Mesendoderm (in vitro differentiated cells): ENCODE data around the gene PIF1.

Experiments
- DNase-seq: peaks from one replicate; pipeline ENCODE4 v3.0.0; 2013
- H2AK5ac ChIP-seq: 2 replicates; pipeline ENCODE4 v1.6.1; 2013; ENCODE audit warnings: low read length, inconsistent platforms
- H2BK120ac ChIP-seq: 2 replicates; pipeline ENCODE4 v1.6.1; 2013; ENCODE audit warnings: low read depth, mild to moderate bottlenecking, low read length, moderate library complexity, mixed read lengths
- H2BK15ac ChIP-seq: replicated peaks from 2 replicates; pipeline ENCODE4 v1.6.1; 2013; ENCODE audit warnings: low read depth, mild to moderate bottlenecking, moderate library complexity
- H2BK5ac ChIP-seq: 2 replicates; pipeline ENCODE4 v1.6.1; 2013; ENCODE audit warnings: low read length, inconsistent platforms
- H3K18ac ChIP-seq: 2 replicates; pipeline ENCODE4 v1.6.1; 2013; ENCODE audit warnings: mild to moderate bottlenecking, low read length, mixed read lengths
- H3K23ac ChIP-seq: one replicate; pipeline ENCODE4 v1.6.1; 2013; ENCODE audit warnings: low read length
- H3K27ac ChIP-seq: 2 replicates; pipeline ENCODE4 v1.5.1; 2013; ENCODE audit warnings: low read depth, mild to moderate bottlenecking, inconsistent platforms, low read length, moderate library complexity
- H3K27me3 ChIP-seq: 2 replicates; pipeline ENCODE4 v1.6.1; 2013; ENCODE audit warnings: low read length, control low read depth, mild to moderate bottlenecking, inconsistent platforms; ENCODE audit not compliant: insufficient read depth, poor library complexity
- H3K36me3 ChIP-seq: 2 replicates; pipeline ENCODE4 v1.6.1; 2013; ENCODE audit warnings: low read length, inconsistent platforms; ENCODE audit not compliant: control insufficient read depth, insufficient read depth
- H3K4ac ChIP-seq: one replicate; pipeline ENCODE4 v1.6.1; 2013; ENCODE audit warnings: low read depth, mild to moderate bottlenecking, low read length, moderate library complexity
- H3K4me1 ChIP-seq: 2 replicates; pipeline ENCODE4 v1.6.1; 2013; ENCODE audit warnings: low read depth, low read length, inconsistent platforms; ENCODE audit not compliant: control insufficient read depth
- H3K4me2 ChIP-seq: 2 replicates; pipeline ENCODE4 v1.6.1; 2013; ENCODE audit warnings: low read length
- H3K4me3 ChIP-seq: 2 replicates; pipeline ENCODE4 v1.5.1; 2013; ENCODE audit warnings: mild to moderate bottlenecking, low read length
- H3K56ac ChIP-seq: one replicate; pipeline ENCODE4 v1.6.1; 2013; ENCODE audit warnings: low read length
- H3K79me1 ChIP-seq: 2 replicates; pipeline ENCODE4 v1.6.1; 2013; ENCODE audit warnings: low read length, inconsistent platforms
- H3K79me2 ChIP-seq: 2 replicates; pipeline ENCODE4 v1.6.1; 2013; ENCODE audit warnings: mild to moderate bottlenecking, low read length; ENCODE audit not compliant: control insufficient read depth, insufficient read depth
- H3K9ac ChIP-seq: 2 replicates; pipeline ENCODE4 v1.6.1; 2013; ENCODE audit warnings: low read length, inconsistent platforms
- H4K5ac ChIP-seq: one replicate; pipeline ENCODE4 v1.6.1; 2013; ENCODE audit warnings: low read length
- H4K8ac ChIP-seq: one replicate; pipeline ENCODE4 v1.6.1; 2013; ENCODE audit warnings: low read depth, mild to moderate bottlenecking, control low read depth, low read length, moderate library complexity
- WGBS: extraction: QIAGEN DNeasy Blood & Tissue Kit; methylation state at CpG from one replicate; pipeline ENCODE4 v1.1.7; 2013; ENCODE audit warnings: low lambda C conversion rate, missing lambda C conversion rate; ENCODE audit not compliant: insufficient coverage; ENCODE audit errors: extremely low coverage; 5-methylcytosine and 5-hydroxymethylcytosine counted together

The PIF1 gene

DNA sequence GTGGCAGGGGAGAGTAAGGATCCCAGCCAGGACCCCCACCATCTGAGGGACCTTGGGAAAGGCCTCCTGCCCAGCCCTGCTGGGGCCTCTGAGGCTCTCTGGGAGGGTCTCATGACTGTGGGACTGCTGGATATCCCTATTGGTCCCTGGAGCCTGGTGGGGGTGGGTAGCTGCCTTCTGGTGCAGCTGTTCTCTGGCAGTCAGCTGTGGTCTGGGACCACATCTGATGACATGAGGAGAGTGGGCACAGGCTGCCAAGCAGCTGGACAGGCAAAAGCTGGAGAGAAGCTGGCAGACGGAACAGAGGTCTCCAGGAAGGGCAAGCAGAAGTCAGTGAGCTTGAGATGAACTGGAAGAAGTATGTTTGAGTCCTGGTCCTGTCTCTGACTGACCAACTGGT is 38.6 kb upstream of the PIF1 start:
- Histone ChIP-seq H3K4me2 (no peak overlapping the region), H2BK120ac (no peak overlapping the region), H4K8ac (no peak overlapping the region), H3K79me1 (peaks cover 4% of the 10 kb centered on the region), H3K4ac (no peak overlapping the region), H3K18ac (no peak overlapping the region), H2BK15ac (no peak overlapping the region), H4K5ac (no peak overlapping the region), H3K9ac (no peak overlapping the region), H2AK5ac (no peak overlapping the region), H3K79me2 (no peaks in the 10 kb centered on the region), H3K27ac (no peak overlapping the region), H3K23ac (no peak overlapping the region), H3K27me3 (no peaks in the 10 kb centered on the region), H2BK5ac (no peak overlapping the region), H3K56ac (no peak overlapping the region), H3K4me3 (no peak overlapping the region), H3K36me3 (peaks cover 3% of the 10 kb centered on the region), H3K4me1 (peaks cover 9% of the 10 kb centered on the region)
- no CpG with 5 or more reads among the region's 1 CpG for WGBS
- DNase-seq = no peak

DNA sequence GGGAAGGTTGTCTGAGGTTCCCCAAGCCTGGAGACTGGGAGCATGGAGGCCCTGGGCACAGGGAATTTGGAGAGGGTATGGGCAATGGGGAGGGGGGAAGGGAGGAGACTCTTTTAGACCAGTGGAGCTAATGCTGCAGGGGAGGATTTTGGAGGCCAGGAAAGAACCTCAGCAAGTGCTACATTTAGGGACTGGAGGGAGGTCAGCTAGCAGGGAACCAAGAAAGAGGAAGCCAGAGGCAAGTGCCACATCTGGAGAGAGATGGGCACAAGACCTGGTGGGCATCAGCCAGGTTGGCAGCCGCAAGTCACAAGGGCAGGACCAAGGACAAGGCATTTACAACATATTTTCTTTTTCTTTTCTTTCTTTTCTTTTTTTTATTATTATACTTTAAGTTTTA is 37.0 kb upstream of the PIF1 start:
- no peak overlapping the region for H3K9ac ChIP-seq
- H4K8ac ChIP-seq = no peak overlapping the region
- no peak overlapping the region for H3K4me2 ChIP-seq
- H3K79me1 ChIP-seq = peaks cover 11% of the 10 kb centered on the region
- no CpG with 5 or more reads among the region's 1 CpG for WGBS
- H3K27ac ChIP-seq = no peak overlapping the region
- H3K79me2 ChIP-seq = peaks cover 10% of the 10 kb centered on the region
- H3K56ac ChIP-seq = peak overlapping the region; percentile 60
- H3K18ac ChIP-seq = no peak overlapping the region
- no peaks in the 10 kb centered on the region for H3K27me3 ChIP-seq
- peaks cover 9% of the 10 kb centered on the region for H3K4me1 ChIP-seq
- H2AK5ac ChIP-seq = no peak overlapping the region
- H4K5ac ChIP-seq = no peak overlapping the region
- DNase-seq = no peak
- H2BK15ac ChIP-seq = no peak overlapping the region
- H3K4ac ChIP-seq = no peak overlapping the region
- no peak overlapping the region for H3K23ac ChIP-seq
- no peak overlapping the region for H2BK120ac ChIP-seq
- no peak overlapping the region for H2BK5ac ChIP-seq
- no peak overlapping the region for H3K4me3 ChIP-seq
- H3K36me3 ChIP-seq = peaks cover 3% of the 10 kb centered on the region

DNA sequence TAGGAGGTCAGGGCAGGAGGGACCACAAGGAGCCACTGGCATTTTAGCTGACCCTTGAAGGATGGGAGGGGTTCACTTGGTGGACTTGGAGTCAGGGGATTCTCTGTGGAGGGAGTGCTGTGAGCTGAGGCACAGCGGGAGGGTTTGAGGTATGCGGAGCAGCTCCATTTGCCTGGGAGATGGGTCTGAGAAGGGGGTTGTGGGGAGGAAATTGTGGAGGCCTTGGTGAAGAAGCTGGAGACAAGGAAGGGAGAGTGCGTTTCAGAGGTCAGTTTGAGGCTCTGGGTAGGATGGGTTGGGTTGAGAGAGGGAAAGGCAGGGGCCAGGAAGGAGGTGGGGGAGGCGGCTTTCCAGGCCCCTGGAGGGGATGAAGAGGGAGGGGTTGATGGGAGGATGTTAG is 36.5 kb upstream of the PIF1 start:
- WGBS = no CpG with 5 or more reads among the region's 4 CpGs
- Histone ChIP-seq H3K4me1 (peaks cover 10% of the 10 kb centered on the region), H2BK120ac (no peak overlapping the region), H3K18ac (no peak overlapping the region), H2BK5ac (no peak overlapping the region), H3K4me2 (no peak overlapping the region), H2AK5ac (no peak overlapping the region), H4K5ac (no peak overlapping the region), H3K36me3 (peaks cover 3% of the 10 kb centered on the region), H3K4me3 (no peak overlapping the region), H3K27ac (no peak overlapping the region), H3K9ac (no peak overlapping the region), H3K27me3 (no peaks in the 10 kb centered on the region), H3K79me2 (peaks cover 11% of the 10 kb centered on the region), H3K23ac (no peak overlapping the region), H2BK15ac (no peak overlapping the region), H3K79me1 (peaks cover 13% of the 10 kb centered on the region), H3K56ac (peak overlapping the region; percentile 60), H4K8ac (no peak overlapping the region), H3K4ac (no peak overlapping the region)
- peak; percentile 71 for DNase-seq

DNA sequence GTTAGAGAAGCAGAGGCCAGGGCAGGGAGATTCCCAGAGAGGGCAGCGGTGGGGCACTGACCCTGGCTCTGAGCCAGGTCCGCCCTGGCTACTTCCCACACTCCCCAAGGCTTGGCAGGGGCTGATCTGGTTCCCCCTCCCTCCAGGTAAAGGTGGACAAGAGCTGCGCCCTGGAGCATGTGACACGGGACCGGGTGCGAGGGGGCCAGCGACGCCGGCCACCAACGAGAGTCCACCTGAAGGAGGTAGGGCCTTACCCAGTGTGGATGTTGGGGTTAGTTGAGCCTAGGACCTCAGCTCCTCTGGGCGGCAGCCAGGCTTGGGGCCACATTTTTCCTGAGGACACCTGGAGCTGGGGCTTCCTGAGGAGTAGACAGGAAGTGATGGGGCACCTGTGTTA is 35.9 kb upstream of the PIF1 start:
- H3K4me1 ChIP-seq = peaks cover 11% of the 10 kb centered on the region
- no peak overlapping the region for H3K27ac ChIP-seq
- no peak overlapping the region for H2AK5ac ChIP-seq
- H2BK15ac ChIP-seq = no peak overlapping the region
- H2BK5ac ChIP-seq = no peak overlapping the region
- no peak overlapping the region for H2BK120ac ChIP-seq
- no peak overlapping the region for H3K9ac ChIP-seq
- H3K27me3 ChIP-seq = no peaks in the 10 kb centered on the region
- no peak overlapping the region for H4K8ac ChIP-seq
- no CpG with 5 or more reads among the region's 11 CpGs for WGBS
- no peak overlapping the region for H3K23ac ChIP-seq
- peaks cover 14% of the 10 kb centered on the region for H3K79me1 ChIP-seq
- H3K4me2 ChIP-seq = no peak overlapping the region
- no peak for DNase-seq
- no peak overlapping the region for H3K4ac ChIP-seq
- H3K18ac ChIP-seq = no peak overlapping the region
- H3K79me2 ChIP-seq = peaks cover 11% of the 10 kb centered on the region
- no peak overlapping the region for H4K5ac ChIP-seq
- H3K4me3 ChIP-seq = no peak overlapping the region
- no peak overlapping the region for H3K56ac ChIP-seq
- peaks cover 3% of the 10 kb centered on the region for H3K36me3 ChIP-seq

DNA sequence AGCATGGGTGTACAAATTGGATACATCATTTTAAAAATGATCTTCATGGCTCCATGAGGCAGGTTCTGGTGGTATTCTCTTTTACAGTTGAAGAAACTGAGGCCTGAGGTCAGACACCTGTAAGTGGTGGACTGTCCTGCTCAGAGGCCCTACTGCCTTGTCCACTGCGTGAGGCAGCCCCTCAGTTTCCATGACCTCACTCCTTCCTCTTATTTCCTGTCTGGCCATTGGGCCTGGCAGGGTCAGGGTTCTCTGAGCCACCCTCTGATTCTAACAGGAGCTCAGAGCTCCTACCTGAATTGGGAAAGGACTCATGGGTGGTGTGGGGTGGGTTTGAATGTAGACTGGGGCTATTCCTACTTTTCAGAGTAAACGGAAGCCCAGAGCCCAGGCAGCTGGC is 33.8 kb upstream of the PIF1 start:
- no peak overlapping the region for H3K27ac ChIP-seq
- H3K36me3 ChIP-seq = peaks cover 2% of the 10 kb centered on the region

DNA sequence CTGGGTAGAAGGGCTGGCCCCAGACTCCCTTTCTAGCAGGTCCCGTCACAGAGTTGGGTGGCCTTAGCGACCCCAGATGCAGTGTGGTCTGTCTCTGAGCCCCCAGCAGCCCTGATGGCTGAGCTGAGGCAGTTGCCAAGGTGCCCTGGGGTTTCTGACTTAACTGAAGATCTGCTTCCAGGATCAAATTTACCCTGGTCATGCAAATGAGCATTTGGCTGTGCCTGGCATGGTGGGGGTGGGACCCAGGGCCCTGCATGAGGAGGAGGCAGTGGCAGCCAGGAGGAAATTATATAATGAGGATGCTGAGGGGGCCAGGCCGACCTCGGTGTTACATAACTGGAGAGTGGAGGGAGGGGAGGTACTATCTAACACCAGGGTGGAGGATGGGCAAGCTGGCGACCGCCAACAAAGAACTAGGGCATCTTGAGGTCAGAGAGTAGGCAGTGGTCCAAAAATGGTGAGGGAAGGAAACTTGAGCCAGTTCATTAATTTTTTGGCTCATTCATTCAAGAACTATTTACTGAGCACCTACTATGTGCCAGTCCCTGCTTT is 32.7 kb upstream of the PIF1 start:
- H3K56ac ChIP-seq = no peak overlapping the region
- no peak overlapping the region for H3K23ac ChIP-seq
- no peak overlapping the region for H3K9ac ChIP-seq
- H3K4me3 ChIP-seq = no peak overlapping the region
- H3K4ac ChIP-seq = no peak overlapping the region
- H2BK5ac ChIP-seq = peak overlapping the region; percentile 12
- no peaks in the 10 kb centered on the region for H3K27me3 ChIP-seq
- H2BK120ac ChIP-seq = no peak overlapping the region
- peaks cover 8% of the 10 kb centered on the region for H3K4me1 ChIP-seq
- WGBS = no CpG with 5 or more reads among the region's 6 CpGs
- peaks cover 20% of the 10 kb centered on the region for H3K79me1 ChIP-seq
- H2AK5ac ChIP-seq = no peak overlapping the region
- no peak overlapping the region for H3K27ac ChIP-seq
- no peak overlapping the region for H4K5ac ChIP-seq
- no peak overlapping the region for H3K18ac ChIP-seq
- peaks cover 20% of the 10 kb centered on the region for H3K79me2 ChIP-seq
- peaks cover 2% of the 10 kb centered on the region for H3K36me3 ChIP-seq
- no peak overlapping the region for H2BK15ac ChIP-seq
- no peak for DNase-seq
- no peak overlapping the region for H3K4me2 ChIP-seq
- no peak overlapping the region for H4K8ac ChIP-seq

More for the DNA sequence above, 33.8 kb upstream of the PIF1 start:
- Histone ChIP-seq H2BK15ac (no peak overlapping the region), H3K4me3 (no peak overlapping the region), H3K79me2 (peaks cover 16% of the 10 kb centered on the region), H3K9ac (no peak overlapping the region), H3K56ac (no peak overlapping the region), H4K8ac (no peak overlapping the region), H3K4me1 (peaks cover 8% of the 10 kb centered on the region), H2BK5ac (no peak overlapping the region), H3K18ac (no peak overlapping the region), H3K4ac (no peak overlapping the region), H4K5ac (no peak overlapping the region), H3K27me3 (no peaks in the 10 kb centered on the region), H2BK120ac (no peak overlapping the region), H3K79me1 (peaks cover 14% of the 10 kb centered on the region), H3K4me2 (no peak overlapping the region), H2AK5ac (no peak overlapping the region), H3K23ac (no peak overlapping the region)
- WGBS = no CpG with 5 or more reads among the region's 2 CpGs
- no peak for DNase-seq
